A673 (cell line): ENCODE data around the gene ATP23. TPM values are rescaled to one million over a fixed set of nuclear protein-coding genes. Genes with fewer than 3 reads are reported as not detected.

Experiments
- BruUV-seq: library from RNA; stranded (reverse); fragments of 400-500 nt; replicated peaks from 2 replicates; lab custom pipeline; 2021; lab: Mats Ljungman, UMichigan
- CTCF ChIA-PET: fragments of 300-600 bp; sonication (Branson Sonifier 250); formaldehyde crosslinking; loops from one replicate; lab custom pipeline; 2022; ENCODE audit warnings: antibody characterized with exemption; lab: Charles Lee
- POLR2A ChIA-PET: fragments of 300-600 bp; sonication (Branson Sonifier 250); formaldehyde crosslinking; loops from one replicate; lab custom pipeline; 2022; ENCODE audit warnings: antibody characterized with exemption; ENCODE audit not compliant: low non-redundant PET; lab: Charles Lee
- DNase-seq: peaks from one replicate; pipeline ENCODE4 v3.0.0-alpha.2; 2015; ENCODE audit warnings: low spot score
- H3K27ac ChIP-seq: fragments of 200-600 bp; sonication (generic); 2 replicates; pipeline ENCODE4 v1.5.1; 2016; ENCODE audit warnings: mixed run types, low read depth, mild to moderate bottlenecking, mixed read lengths, antibody characterized with exemption, low read length; ENCODE audit not compliant: poor library complexity, severe bottlenecking
- H3K27me3 ChIP-seq: fragments of 200-600 bp; sonication (generic); replicated peaks from 2 replicates; pipeline ENCODE4 v1.6.1; 2017; ENCODE audit warnings: mixed run types, low read depth, mild to moderate bottlenecking, mixed read lengths, antibody characterized with exemption, low read length; ENCODE audit not compliant: insufficient read depth, poor library complexity
- H3K36me3 ChIP-seq: fragments of 200-600 bp; sonication (generic); 2 replicates; pipeline ENCODE4 v1.6.1; 2016; ENCODE audit warnings: mixed run types, mild to moderate bottlenecking, mixed read lengths, antibody characterized with exemption, low read length; ENCODE audit not compliant: insufficient read depth, poor library complexity, severe bottlenecking
- H3K4me1 ChIP-seq: fragments of 200-600 bp; sonication (generic); 2 replicates; pipeline ENCODE4 v1.6.1; 2017; ENCODE audit warnings: mixed run types, mild to moderate bottlenecking, mixed read lengths, antibody characterized with exemption, low read length; ENCODE audit not compliant: insufficient read depth, poor library complexity, severe bottlenecking
- H3K4me3 ChIP-seq: fragments of 200-600 bp; sonication (generic); 2 replicates; pipeline ENCODE4 v1.5.1; 2016; ENCODE audit warnings: low read depth, mixed run types, mild to moderate bottlenecking, mixed read lengths, low read length; ENCODE audit not compliant: poor library complexity, severe bottlenecking
- H3K9me3 ChIP-seq: fragments of 200-600 bp; sonication (generic); 2 replicates; pipeline ENCODE4 v1.6.1; 2016; ENCODE audit warnings: mixed run types, low read depth, mild to moderate bottlenecking, mixed read lengths, antibody characterized with exemption, low read length; ENCODE audit not compliant: poor library complexity, severe bottlenecking
- CTCF ChIP-seq: fragments of 300-800, 200-600 bp; sonication (generic); conservative IDR thresholded peaks from 2 replicates; pipeline ENCODE4 v1.5.1; 2017; ENCODE audit warnings: low read depth, mild to moderate bottlenecking, antibody characterized with exemption, low read length, moderate library complexity, mixed read lengths
- EZH2 ChIP-seq: fragments of 200-600 bp; sonication (generic); IDR thresholded peaks from 2 replicates; pipeline ENCODE4 v1.6.1; 2017; ENCODE audit warnings: borderline replicate concordance, low read depth, mild to moderate bottlenecking, mixed read lengths, antibody characterized with exemption, low read length; ENCODE audit not compliant: poor library complexity, severe bottlenecking
- intact Hi-C: fragments of 100-400 bp; cut with micrococcal nuclease; formaldehyde crosslinking; loops from one replicate; pipeline ENCODE4 v1.10.0; 2022; ENCODE audit not compliant: unreplicated experiment
- total RNA-seq: library from RNA; stranded (reverse); gene quantifications from 2 replicates; pipeline ENCODE4 v1.2.3, GENCODE V29; 2021

Gene ATP23
- total RNA-seq, 1 experiment from 2014 or later, result 7.7 TPM

DNA sequence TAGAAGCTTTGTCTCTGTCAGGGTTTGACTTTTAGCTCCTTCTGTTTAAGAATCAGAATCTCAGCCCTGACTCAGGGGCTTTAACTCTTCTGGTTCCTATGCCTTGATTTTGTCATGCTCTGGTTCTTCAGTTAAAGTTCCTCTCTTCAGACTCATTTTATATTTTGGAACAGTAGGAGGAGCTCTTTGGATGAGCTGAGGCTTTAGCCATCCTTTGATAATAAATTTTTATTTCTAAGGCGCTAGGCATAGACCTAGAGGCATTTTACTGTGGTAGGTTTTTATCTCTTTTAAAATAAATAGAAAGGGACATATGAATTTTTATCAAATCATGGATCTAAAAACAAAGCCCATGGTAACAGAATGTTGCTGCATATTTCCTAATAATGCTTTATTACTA, 51.7 kb downstream of the ATP23 start:
- Histone ChIP-seq H3K4me3 (no peak overlapping the region), H3K9me3 (peaks cover 9% of the 10 kb centered on the region), H3K27me3 (no peaks in the 10 kb centered on the region), H3K36me3 (no peaks in the 10 kb centered on the region), H3K4me1 (no peaks in the 10 kb centered on the region), H3K27ac (no peak overlapping the region)
- TF ChIP-seq CTCF (no peak), EZH2 (no peak)
- no TSS peak for BruUV-seq
- ChIA-PET POLR2A (no interaction called here), CTCF (interaction anchor here (0.6 to 1.0 kb wide), 2 partner anchors 10 to 291 kb away, joined by 3 read pairs; no protein-coding TSS in a partner anchor)
- intact Hi-C loops, result no loop called here
- no peak for DNase-seq

GRCh38 chr12:57993834-57994233, 52.5 kb downstream of the ATP23 start:
- DNase-seq, result no peak
- no TSS peak for BruUV-seq
- intact Hi-C loops, result no loop called here
- TF ChIP-seq CTCF, result no peak
- TF ChIP-seq EZH2, result no peak
- CTCF ChIA-PET, result no interaction called here
- no peak overlapping the region for H3K27ac ChIP-seq
- no peaks in the 10 kb centered on the region for H3K36me3 ChIP-seq
- H3K27me3 ChIP-seq, result no peaks in the 10 kb centered on the region
- no peaks in the 10 kb centered on the region for H3K4me1 ChIP-seq
- H3K4me3 ChIP-seq, result no peak overlapping the region
- peaks cover 11% of the 10 kb centered on the region for H3K9me3 ChIP-seq
- POLR2A ChIA-PET, result no interaction called here

- H3K27ac ChIP-seq, result no peak overlapping the region
- POLR2A ChIA-PET, result no interaction called here
- H3K27me3 ChIP-seq, result no peaks in the 10 kb centered on the region
- no peaks in the 10 kb centered on the region for H3K4me1 ChIP-seq
- DNase-seq, result no peak
- H3K9me3 ChIP-seq, result peaks cover 18% of the 10 kb centered on the region
- CTCF ChIA-PET, result no interaction called here
- no TSS peak for BruUV-seq
- no peaks in the 10 kb centered on the region for H3K36me3 ChIP-seq
- TF ChIP-seq CTCF (no peak), EZH2 (no peak)
- intact Hi-C loops, result no loop called here
- H3K4me3 ChIP-seq, result no peak overlapping the region
Measured at GRCh38 chr12:57996520-57996919, 55.2 kb downstream of the ATP23 start.
